Activated gamma-delta T cell treated with Interleukin-2 at 50 U/mL for 16 hours (primary cell): ENCODE data around the gene LRRC14B.
A peak's percentile ranks its signal among the peaks of the same experiment; 100 is the strongest.
"Not testable (repeated sequence)": the region's sequence is repeated elsewhere in the genome, so short reads cannot be mapped to it uniquely, and the experiment has no call there.

ENCODE experiments used
- DNase-seq: peaks from one replicate; pipeline ENCODE4 v3.0.0-alpha.2; 2020

Gene LRRC14B

DNA sequence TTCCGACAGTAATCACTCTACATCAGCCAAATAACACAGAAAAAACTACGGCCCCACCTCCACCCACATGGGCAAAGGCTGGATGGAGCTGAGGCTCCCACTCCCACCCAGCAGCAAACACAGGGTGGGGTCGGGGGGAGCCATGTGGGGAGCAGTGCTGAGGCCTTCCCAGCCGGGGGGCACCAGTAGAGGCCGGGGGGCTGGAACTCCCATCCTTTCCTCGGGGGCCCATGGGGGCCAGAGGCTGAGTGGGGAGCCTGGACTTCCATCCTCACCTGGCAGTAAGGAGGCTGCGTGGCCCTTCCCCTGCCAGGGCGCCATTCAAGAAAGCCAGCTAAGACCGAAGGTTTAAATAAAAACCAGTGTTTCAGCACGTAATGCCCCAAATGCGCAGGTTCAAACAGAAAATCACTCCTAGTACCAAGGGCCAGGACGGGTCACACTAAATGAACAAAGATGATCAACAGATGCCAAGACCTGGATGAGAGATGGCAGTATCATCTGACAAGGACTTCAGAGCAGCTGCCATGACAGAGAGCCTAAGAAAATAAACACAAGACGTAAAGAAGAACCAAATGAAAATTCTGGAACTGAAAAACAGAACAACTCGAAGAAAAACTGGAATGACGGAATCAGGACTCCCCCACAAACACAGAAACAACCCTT is 17.3 kb downstream of the LRRC14B start:
- DNase-seq: no peak

DNA sequence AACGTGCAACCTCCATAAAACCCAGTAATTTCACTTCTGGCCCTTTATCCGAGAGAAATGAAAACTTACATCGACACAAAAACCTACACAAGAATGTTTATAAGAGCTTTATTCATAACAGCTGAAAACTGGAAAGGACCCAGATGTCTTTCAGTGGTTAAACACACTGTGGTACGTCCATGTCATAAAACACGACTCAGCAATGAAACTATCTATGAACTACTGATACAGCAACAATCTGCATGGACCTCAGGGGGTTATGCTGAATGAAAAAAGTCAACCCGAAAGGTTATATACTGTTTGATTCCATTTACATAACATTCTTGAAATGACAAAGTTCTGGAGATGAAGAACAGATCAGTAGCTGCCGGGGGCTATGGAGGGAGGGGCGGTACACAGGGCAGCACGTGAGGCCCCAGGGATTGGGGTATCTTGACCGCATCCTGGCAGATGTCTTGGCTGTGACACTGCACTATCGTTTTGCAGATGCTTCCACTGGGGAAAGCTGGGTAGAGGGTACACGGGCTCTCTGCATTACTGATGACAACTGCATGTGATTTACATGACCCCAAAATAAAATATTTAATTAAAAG is 22.6 kb downstream of the LRRC14B start:
- DNase-seq: no peak

DNA sequence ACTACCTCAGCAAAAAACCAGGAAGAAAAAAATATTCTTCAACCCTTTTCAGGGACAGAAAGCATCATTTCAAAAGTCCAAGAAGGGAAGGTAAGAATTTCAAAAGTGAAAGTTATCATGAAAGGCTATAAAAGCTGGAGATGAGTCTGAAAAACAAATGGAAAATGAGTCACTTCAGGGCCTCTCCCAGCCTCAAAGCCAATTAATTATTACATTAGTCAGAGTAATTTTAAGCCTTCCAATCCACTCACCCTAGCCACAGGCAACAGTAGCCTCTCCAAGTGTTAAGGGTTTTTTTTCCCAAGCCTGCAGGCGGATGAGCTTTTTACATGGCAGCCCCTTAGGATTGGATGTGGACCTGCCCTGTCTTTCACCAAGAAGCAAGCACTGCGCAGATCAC is 24.0 kb downstream of the LRRC14B start:
- not testable (repeated sequence) for DNase-seq

GRCh38 chr5:216076-216475 is 24.8 kb downstream of the LRRC14B start:
- not testable (repeated sequence) for DNase-seq

- peak; percentile 98 for DNase-seq
Observed at GRCh38 chr5:217494-218456, 26.5 kb downstream of the LRRC14B start, which contains the start of the genes CCDC127 and SDHA. TSS of gene CCDC127 (minus strand) at chr5:218153. CDS start at chr5:216849, 1,304 bp downstream. TSS of gene SDHA (plus strand) at chr5:218320. CDS start at chr5:218356, 36 bp downstream.

DNA sequence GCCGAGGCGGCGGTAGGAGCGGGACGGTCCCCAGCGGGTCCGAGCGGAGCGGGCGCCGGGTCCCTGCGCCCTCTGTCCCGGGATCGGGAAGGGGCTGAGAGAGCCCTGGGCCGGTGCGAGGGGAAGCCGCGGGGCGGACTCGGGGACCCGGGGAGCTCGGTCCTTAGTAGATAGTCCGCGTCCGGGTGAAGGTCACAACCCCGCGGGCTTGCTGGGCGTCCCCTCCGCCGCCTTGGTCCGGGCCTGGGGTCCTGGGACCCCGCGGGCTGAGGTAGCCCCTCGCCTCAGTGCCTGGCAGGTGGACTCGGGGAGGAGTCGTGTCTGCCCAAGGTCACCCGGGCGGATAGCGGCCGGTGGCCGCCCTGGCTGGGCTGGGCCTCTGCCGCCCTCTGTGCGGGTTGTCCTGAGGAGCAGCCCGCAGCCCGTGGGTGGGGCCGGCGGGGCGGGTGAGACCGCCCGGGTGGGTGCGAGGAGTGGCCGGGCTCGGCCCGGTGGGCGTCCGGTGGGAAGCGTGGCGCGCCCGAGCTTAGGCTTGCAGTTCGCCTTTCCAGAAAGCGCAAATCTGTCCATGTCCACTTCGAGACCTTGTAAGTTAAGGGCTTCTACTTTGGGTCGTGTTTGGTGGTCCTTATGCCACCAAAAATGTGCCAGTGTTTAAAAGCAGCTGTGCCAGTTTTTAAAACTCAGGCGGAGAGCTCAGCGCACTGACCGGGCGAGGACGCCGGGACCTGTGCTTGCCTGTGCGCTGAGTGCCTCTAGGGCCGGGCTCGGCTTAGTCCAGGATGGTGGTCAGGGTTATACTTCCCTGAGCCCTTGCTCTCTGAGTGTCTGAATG is 27.4 kb downstream of the LRRC14B start:
- DNase-seq: peak; percentile 13

DNA sequence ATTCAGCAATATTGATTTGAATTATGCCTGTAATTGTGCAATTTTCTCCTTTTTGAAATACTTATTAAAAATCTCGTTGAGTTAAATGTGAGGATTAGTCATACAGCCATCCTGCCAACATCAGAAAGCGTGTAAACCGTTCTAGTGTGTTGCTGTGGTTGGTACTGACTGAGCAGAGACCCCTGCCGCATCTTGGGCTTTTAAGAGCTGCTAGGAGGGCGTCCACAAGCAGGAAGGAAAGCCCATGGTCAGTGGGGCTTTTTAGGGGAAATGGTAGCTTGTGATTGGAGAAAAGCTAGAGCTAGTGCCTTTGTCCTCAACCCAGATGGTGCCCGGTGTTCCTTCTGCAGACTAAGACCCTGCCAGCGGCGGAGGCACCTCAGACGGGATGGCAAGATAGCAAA is 28.2 kb downstream of the LRRC14B start:
- no peak for DNase-seq

GRCh38 chr5:219991-220390 is 28.7 kb downstream of the LRRC14B start:
- no peak for DNase-seq

DNA sequence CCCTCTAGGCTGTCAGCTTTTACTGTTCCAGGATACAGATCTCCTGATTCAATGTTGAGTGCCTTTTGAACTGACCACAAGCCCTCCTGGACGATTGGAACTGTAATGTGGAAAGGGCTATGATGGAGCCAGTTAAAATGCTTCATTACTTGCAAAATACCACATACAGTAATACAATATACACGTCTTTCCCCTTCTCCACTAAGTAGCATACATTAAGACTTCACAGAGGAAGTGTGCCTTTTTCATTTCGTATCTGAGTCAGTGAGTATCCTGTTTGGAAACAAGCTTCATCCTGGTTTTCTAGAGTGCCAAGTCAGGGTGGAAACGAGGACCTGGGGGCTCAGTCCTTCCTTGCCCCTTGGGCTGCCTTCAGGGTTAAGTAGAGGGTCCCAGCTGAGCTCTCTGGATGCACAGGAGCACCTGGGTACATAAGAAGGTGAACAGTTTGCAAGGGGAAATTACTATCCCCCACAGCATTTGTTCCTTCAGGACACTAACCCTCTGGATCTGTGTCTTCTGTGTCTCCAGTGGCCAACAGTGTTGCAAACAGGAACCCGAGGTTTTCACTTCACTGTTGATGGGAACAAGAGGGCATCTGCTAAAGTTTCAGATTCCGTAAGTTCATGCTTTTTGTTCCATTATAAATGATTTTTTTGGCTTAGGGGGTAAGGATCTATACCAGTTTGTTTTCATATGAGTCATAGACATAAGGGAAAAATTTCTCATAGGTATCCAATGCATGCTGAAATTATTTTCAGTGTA is 31.8 kb downstream of the LRRC14B start:
- DNase-seq: not testable (repeated sequence)

- no peak for DNase-seq
Observed at GRCh38 chr5:223791-224190, 32.5 kb downstream of the LRRC14B start.

DNA sequence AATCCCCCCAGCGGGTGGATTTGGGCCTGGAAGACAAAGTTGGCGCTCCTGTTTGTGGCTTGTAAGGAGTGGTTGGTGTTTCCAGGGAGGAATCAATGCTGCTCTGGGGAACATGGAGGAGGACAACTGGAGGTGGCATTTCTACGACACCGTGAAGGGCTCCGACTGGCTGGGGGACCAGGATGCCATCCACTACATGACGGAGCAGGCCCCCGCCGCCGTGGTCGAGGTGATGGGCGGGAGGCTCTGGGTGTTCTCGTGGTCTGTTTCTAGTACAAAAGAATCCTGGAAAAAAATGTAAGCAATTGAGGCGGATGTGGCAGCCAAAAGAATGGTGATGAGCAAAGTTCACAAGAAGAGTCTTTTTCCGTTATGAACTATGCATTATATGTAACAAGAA is 34.0 kb downstream of the LRRC14B start:
- no peak for DNase-seq

DNA sequence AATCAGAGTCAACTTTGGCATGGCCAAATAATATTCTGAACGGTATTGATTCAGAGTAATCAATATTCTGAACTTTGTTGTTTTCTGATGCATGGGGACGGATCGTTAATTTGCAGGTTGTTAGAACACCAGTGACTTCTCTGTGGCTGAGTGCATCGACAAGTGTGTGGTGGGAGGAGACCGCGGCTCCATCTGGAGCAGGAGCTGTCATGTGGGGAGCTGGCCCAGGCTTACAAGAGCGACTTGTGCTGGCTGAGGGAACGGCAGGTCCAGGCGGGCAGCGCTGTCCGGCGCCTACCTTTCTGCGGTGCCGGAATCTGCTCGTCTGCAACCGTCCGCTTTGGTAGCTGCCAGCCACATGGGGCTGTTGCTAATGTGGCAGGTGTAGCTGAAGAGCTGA is 36.1 kb downstream of the LRRC14B start:
- DNase-seq: not testable (repeated sequence)

DNA sequence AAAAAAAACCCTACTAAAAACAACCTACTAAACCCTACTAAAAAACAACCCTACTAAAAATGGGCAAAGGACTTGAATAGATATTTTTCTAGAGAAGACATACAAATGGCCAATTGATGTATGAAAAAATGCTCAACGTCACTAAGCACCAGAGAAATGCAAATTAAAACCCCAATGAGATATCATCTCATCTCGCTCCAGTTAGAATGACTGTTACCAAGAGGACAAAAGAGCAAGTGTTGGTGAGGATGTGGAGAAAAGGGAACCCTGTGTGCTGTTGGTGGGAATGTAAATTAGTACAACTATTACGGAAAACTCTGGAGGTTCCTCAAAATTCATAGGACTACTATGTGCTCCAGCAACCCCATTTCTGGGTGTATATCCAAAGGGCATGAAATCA is 37.6 kb downstream of the LRRC14B start:
- DNase-seq: no peak

GRCh38 chr5:230711-231110 is 39.4 kb downstream of the LRRC14B start:
- DNase-seq: no peak

GRCh38 chr5:231661-232060 is 40.4 kb downstream of the LRRC14B start:
- no peak for DNase-seq

DNA sequence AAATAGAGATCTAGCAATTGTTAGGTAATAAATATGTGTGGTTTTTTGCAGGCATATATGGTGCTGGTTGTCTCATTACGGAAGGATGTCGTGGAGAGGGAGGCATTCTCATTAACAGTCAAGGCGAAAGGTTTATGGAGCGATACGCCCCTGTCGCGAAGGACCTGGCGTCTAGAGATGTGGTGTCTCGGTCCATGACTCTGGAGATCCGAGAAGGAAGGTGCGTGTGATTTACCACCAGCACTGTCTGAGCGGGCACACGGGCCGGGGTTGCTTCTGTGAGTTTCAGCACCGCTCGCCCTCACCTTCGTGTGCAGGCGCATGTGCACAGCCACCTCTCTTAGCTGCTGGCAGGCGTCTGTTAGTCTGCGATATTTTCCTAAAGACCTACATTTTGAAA is 42.1 kb downstream of the LRRC14B start:
- DNase-seq: not testable (repeated sequence)

DNA sequence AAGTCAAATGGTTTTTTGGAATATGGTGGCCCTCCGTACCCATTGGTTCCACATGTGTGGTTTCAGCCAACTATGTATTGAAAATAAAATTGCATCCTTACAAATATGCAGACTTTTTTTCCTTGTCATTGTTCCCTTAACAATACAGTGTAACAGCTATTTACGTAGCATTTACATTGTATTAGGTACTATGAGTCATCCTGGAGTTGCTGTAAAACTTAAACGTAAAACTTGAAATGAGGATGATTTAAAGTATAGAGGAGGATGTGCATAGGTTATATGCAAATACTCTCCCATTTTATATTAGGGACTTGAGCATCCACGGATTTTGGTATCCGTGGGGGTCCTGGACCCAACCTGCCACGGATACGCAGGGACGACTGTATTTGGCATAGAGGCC is 43.2 kb downstream of the LRRC14B start:
- DNase-seq: no peak

DNA sequence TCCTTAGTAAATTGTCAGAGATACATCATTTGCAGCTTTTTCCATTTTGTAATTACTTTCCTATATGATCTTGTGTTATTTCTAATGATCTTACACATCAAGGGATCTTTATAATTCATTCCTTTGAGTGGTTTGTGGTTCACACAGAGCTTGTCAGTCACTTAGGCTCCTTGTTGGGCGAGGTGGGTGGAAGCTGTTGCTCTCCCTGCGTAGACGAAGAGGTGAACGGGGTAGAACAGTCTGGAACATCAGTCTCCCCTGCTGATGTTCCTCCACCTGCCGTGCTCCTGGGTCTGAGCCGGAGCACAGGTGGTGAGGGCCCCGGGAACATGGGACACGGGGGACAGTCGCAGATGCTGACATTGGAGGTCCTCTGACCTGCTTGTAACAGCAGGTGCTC is 44.2 kb downstream of the LRRC14B start:
- not testable (repeated sequence) for DNase-seq

- not testable (repeated sequence) for DNase-seq
Observed at GRCh38 chr5:237931-238330, 46.6 kb downstream of the LRRC14B start.

GRCh38 chr5:240550-240949 is 49.3 kb downstream of the LRRC14B start:
- DNase-seq: not testable (repeated sequence)

DNA sequence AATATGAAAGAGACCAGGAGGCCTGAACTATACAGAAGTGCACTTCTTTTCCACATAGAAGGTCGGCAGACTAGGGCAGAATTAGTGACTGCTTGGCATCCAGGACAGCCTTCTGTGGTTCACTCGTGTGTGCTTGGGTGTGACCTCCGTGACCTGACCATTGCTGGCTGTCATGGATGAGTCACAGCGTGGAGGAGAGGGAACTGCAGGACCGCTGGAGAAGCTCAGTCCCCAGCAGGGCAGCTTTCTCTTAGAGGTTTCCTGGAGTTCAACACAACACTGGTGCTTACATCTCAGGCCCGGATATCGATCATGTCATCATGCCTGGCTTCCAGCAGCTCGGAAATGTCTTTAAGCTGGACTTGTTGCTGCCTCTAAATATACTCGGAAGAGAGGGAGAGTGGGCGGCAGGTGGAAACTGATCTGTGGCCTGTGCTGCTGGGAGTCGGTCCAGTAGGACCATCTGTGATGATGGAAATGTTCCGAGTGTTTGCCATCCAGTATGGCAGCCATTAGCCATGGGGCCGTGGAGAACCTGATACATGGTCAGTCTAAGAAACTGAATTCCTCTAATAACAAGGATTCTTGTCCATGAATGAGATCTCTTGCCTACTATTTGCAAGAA is 49.9 kb downstream of the LRRC14B start:
- not testable (repeated sequence) for DNase-seq
